GM21528 (cell line): ENCODE data around the gene MRM2.

Experiments
- ATAC-seq: cut with Tn5 transposase; IDR thresholded peaks from one replicate; pipeline ENCODE4 v1.9.1; 2021; ENCODE audit warnings: mild to moderate bottlenecking, moderate library complexity; ENCODE audit not compliant: unreplicated experiment, low FRiP score

The MRM2 gene

DNA sequence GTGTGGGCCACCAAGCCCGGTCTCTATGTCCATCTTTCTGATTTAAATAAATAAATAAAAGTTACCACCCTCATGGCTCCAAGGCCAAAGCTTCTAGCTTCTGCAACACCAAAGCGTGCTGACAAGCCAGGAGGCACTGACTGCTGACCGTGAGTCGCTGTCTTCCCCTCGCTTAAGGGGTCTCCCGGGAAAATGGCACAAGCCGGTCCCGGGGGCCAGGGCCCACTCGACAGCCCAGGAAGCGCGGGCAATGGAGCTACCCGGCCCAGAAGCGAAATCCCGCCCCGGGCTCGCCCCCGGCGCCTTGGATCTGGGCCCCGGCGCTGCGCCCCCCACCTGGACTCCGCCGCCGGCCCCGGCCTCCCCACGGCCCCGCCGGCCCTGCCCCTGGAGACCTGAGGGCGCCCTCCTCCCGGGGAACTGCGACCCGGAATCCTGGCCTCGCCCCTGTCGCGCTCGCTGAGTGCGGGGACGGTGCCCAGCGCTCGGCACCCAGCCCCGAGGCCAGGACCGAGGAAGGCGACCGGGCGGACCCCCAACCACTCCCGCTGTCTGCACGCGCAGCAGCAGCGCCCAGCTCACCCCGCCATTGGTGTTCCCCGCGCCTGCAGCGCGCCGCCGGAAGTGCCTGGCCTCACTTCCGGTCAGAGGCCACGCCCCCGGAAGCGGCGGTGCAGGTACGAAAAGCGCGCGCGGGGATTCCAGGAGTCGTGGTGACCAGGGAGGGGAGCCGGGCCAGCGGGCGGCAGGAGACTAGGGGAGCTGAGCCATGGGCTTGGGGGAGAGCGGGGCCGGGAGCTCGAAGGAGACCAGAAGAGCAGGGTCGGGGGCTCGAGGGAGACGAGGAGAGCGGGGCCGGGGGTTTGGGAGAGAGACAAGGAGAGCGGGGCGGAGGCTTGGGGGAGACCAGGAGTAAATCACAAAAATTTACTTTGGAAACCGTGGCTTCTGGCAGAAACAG, at the start of gene MRM2, which contains the start of gene NUDT1:
Gene MRM2, minus strand, starts transcription at position 626 of the 961 bp plus-strand sequence. Its CDS starts 36 bp downstream, at position 590.
Gene NUDT1, plus strand, starts transcription at position 647 of the 961 bp plus-strand sequence. CDS start 2,349 bp downstream, outside the sequence.
- peak; percentile 62 for ATAC-seq

DNA sequence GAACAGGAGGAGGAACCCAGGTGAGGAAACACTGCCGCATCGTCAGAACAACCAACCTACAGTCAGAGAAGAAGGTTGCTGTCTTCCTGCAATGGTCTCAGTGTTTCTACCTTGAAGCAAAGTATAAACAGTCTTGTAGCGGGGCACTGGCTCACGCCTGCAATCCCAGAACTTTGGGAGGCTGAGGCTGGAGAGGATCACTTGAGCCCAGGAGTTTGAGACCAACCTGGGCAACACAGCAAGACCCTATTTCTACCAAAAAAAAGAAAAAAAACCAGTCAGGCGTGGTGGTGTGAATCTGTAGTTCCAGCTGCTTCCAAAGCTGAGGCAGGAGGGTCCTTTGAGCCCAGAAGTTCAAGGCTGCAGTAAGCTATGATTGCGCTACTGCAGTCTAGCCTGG, 48.9 kb upstream of the MRM2 start:
- no peak for ATAC-seq

DNA sequence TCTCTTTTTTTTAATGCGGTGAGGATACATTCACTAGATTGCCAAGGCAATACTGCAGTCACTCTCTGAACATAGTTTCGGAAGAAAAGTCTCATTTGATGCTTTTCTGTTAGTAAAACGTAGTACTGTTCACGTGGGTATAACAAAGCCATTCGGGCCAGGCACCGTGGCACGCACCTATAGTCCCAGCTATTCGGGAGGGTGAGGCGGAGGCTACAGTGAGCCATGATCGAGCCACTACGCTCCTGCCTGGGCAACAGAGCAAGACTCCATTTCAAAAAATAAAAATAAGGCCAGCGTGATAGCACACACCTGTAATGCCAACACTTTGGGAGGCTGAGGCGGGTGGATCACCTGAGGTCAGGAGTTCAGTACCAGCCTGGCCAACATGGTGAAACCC, 47.6 kb upstream of the MRM2 start:
- no peak for ATAC-seq

GRCh38 chr7:2289111-2289586, 47.1 kb upstream of the MRM2 start:
- ATAC-seq = no peak

DNA sequence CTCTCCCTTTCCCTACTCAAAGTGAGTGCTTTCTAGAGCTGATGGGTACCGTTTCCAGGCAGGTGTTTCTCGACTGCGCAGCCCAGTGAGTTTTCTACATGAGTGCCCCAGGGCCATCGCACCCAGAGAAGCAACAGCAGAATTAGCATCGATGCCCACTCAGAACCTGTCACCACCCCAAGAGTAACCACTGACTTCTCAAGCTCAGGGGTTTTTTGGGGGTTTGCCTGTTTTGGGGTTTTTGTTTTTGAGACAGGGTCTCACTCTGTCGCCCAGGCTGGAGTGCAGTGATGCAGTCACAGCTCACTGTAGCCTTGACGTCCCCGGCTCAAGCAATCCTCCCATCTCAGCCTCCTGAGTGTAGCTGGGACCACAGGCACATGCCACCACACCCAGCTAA, 46.5 kb upstream of the MRM2 start:
- no peak for ATAC-seq

- no peak for ATAC-seq
Observed at GRCh38 chr7:2287745-2288144, 45.7 kb upstream of the MRM2 start.

DNA sequence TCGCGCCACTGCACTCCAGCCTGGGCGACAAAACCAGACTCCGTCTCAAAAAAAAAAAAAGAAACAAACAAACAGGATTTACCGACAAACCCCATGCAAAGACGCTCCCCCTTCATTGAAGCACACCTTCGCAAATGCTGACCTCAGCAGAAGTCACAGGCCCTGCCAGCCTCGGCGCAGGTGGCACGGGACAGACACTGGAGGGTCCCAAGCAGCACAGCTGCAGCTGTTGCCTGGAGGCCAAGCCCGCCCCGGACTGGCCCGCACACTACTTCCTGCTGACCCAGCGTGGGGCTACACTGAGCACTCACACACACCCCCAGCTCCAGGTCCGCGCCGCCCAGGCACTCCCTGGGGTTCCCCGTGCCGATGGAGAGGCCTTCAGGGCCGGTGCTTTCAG, 41.1 kb upstream of the MRM2 start:
- no peak for ATAC-seq

GRCh38 chr7:2282185-2282751, 40.3 kb upstream of the MRM2 start:
- no peak for ATAC-seq

- ATAC-seq = no peak
Observed at GRCh38 chr7:2281541-2281940, 39.5 kb upstream of the MRM2 start.

- no peak for ATAC-seq
Observed at GRCh38 chr7:2280424-2280823, 38.4 kb upstream of the MRM2 start.

DNA sequence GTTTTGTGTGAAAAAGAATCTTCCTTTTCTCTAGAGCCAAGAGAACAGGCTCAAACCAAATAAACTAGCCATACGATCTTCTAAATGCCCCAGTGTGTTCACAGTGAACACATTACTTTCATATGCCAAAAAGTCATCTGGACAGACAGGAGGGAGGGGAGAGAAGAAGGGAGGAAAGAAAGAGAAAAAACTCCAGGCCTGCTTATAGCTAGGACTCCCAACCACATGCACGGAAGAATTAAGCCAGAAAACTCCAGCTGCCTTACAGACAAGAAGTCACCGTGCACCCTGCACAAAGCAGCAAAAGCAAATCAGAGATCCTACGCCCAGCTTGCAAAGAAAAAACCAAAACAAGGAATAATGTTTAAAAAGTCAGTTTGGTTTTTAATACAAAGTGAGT, 37.9 kb upstream of the MRM2 start:
- no peak for ATAC-seq

DNA sequence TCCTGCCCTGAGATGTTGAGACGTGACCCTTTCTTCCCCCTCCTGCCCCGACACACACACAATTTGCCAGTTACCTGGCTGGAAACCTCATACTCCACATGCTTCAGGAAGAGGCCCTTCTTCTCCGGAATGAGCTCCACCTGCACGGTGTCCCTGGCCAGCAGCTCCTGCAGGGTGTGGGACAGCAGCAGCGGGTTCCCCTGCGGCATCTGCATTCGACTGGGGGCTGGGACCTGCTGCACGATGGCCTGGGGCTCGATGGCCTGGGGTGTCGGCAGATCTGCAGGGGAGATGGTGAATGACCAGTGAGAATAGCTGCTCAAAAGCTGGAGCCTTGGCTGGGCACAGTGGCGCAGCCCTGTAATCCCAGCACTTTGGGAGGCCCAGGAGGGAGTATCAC, 36.0 kb upstream of the MRM2 start:
- no peak for ATAC-seq

DNA sequence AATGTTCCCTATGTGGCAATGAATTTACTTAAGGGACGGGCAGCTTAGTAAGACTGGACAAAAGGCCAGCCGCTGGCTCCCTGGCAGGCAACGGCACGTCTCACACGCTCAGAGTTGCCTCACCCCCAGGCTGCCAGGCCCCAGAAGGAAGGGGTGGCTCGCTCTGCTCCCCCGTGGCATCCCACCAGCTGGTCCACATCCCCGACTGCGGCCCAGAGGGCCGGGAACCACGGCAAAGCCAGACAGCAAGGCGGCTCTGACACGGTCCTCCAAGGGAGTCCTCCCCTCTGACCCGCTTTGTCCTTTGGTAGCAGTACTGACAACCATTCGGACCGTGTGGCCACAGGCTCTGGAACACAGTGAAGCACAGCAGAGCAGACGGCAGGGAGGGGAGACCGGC, 34.1 kb upstream of the MRM2 start:
- ATAC-seq = no peak

GRCh38 chr7:2275101-2275500, 33.1 kb upstream of the MRM2 start:
- no peak for ATAC-seq

GRCh38 chr7:2274666-2275065, 32.7 kb upstream of the MRM2 start:
- ATAC-seq = no peak

DNA sequence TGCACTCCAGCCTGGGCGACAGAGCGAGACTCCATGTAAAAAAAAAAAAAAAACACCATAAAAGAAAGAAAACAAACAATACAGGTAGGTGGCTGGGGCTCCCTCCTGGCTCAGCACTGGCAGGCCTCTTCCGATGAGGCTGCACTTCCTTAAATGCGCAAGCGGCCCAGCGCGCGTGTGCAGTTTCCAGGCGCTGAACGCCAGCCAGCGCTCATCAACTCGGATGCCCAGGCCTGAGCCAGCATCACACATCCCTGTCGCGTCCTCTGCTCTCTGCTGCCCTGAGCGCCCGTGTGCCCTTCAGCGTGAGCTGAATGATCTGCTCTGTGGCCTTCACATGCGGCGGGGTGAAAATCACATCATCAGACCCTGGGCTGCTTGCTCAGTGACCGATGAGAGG, 31.9 kb upstream of the MRM2 start:
- ATAC-seq = no peak

DNA sequence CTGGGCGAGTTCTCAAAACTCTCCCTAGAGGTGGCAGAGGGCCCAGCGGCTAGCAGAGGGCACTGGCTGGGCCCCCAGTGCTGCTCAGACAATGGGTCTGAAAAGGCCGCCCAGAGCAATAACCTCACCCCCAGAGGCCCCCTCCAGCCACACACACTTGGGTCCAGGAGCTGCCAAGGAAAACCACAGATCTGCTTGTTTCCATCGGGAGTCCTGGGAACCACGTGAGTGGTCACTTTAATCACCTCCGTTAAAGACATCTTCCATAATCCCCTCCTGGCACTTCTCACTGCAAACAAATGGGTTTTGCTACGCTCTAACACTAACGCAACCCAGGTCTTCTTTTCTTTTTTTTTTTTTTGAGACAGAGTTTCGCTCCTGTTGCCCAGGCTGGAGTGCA, 30.0 kb upstream of the MRM2 start:
- ATAC-seq = no peak

DNA sequence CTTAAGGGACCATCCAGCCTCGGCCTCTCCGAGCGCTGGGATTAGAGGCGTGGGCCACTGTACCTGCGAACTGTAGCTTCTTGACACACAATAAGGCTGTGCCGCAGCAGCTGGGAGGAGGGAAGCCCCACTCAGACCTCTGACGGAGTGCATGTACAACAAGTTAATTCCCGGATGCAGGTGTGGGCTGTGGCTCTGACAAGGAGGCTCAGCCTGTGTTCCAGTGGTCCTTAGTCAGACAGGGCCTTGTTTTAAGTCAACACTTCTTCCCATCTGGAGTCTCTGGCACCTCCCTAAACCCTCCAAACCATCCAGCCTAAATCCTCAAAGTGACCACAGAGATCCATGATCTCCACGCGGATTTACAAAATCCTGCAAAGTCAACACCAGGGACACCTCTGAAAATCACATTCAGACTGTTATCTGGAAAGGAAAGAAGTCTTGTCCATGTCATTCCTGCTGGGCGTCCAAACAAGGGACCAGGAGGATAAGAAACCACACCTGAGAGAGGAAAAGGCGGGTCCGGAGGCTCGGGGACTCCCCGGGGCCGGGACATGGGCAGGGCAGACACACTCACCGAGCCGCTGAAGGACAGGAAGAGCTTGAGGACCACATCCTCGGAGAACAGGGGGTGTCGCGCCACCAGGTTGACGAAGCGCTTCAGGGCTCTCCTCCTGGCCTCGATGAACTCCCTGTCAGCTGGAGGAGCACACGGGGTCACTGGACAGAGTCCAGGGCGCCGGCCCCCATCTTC, 29.4 kb upstream of the MRM2 start:
- ATAC-seq = no peak

GRCh38 chr7:2270495-2270894, 28.5 kb upstream of the MRM2 start:
- ATAC-seq = no peak

GRCh38 chr7:2269991-2270460, 28.0 kb upstream of the MRM2 start:
- no peak for ATAC-seq
